BE2C (cell line): Measurements from ENCODE around the gene ALDH7A1.
"Not testable (repeated sequence)": the region's sequence is repeated elsewhere in the genome, so short reads cannot be mapped to it uniquely, and the experiment has no call there.

Experiments used
- DNase-seq: peaks from one replicate; pipeline ENCODE4 v3.0.0-alpha.2; 2020
- H3K27me3 ChIP-seq: fragments of 250-450 bp; sonication (Bioruptor Pico); 2 replicates; pipeline ENCODE4 v1.5.1; 2020; ENCODE audit warnings: mild to moderate bottlenecking
- H3K36me3 ChIP-seq: fragments of 250-450 bp; sonication (Bioruptor Pico); 2 replicates; pipeline ENCODE4 v1.5.1; 2020; ENCODE audit warnings: mild to moderate bottlenecking
- H3K4me1 ChIP-seq: fragments of 250-450 bp; sonication (Bioruptor Pico); 2 replicates; pipeline ENCODE4 v1.5.1; 2020
- H3K4me3 ChIP-seq: 2 replicates; pipeline ENCODE4 v1.5.1; 2011; ENCODE audit warnings: low read depth, low read length
- H3K9me3 ChIP-seq: fragments of 250-450 bp; sonication (Bioruptor Pico); 2 replicates; pipeline ENCODE4 v1.5.1; 2020
- TF ChIP-seq, protein P1 (sequence below): IDR thresholded peaks from 2 replicates; pipeline ENCODE4 v1.5.1; 2012; ENCODE audit warnings: mild to moderate bottlenecking, low read depth, low read length

ALDH7A1 gene

DNA sequence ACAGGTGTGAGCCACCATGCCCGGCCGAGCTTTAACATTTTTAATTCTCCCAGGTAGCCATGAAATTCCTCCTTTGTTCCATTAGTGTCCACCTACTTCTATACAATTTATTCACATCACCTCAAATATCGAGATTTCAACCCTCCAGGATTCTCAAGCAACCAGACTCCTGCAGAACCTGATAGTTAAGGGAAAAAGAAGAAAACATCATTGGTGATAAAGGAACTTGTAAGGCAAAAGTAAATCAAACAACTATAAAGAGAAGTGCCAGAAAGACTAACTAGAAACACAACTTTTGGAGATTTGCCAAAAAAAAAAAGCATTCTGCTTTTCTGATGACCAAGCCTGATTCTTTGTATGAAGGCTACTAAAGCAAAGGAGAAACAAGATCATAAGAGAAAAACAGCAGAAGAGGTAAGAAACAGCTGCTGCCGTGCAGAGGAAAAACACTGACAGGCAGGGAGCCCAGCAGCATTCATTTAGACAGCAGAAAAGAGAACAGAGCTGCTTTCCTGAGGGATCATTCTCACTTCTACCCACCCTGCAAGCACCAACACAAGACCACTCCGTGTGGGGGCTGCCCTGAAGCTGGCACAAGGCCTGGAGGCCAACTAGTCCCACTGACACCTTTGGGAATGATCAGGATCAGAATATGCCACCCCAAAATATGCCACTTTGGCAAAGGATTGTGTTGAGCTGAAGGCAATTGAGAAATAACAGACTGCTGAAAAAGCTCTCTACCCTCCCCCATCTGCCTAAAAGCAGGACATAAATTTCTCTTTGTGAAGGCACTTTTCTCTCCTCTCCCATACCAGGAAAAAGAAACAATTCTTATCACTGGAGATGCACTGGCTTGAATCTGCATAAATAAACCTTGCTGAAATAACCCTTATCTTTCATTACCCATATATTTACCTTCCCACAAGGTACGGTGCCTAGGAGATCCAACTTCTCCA, 75.1 kb downstream of the ALDH7A1 start:
- H3K36me3 ChIP-seq: no peaks in the 10 kb centered on the region
- DNase-seq: no peak
- H3K4me3 ChIP-seq: no peak overlapping the region

GRCh38 chr5:126519223-126519622, 75.8 kb downstream of the ALDH7A1 start:
- peaks cover 21% of the 10 kb centered on the region for H3K4me1 ChIP-seq
- not testable (repeated sequence) for H3K27me3 ChIP-seq, H3K36me3 ChIP-seq, H3K4me3 ChIP-seq, DNase-seq, H3K9me3 ChIP-seq

More for the DNA sequence above, 75.1 kb downstream of the ALDH7A1 start:
- no peaks in the 10 kb centered on the region for H3K9me3 ChIP-seq
- no peaks in the 10 kb centered on the region for H3K27me3 ChIP-seq
- TF ChIP-seq, protein P1, sequence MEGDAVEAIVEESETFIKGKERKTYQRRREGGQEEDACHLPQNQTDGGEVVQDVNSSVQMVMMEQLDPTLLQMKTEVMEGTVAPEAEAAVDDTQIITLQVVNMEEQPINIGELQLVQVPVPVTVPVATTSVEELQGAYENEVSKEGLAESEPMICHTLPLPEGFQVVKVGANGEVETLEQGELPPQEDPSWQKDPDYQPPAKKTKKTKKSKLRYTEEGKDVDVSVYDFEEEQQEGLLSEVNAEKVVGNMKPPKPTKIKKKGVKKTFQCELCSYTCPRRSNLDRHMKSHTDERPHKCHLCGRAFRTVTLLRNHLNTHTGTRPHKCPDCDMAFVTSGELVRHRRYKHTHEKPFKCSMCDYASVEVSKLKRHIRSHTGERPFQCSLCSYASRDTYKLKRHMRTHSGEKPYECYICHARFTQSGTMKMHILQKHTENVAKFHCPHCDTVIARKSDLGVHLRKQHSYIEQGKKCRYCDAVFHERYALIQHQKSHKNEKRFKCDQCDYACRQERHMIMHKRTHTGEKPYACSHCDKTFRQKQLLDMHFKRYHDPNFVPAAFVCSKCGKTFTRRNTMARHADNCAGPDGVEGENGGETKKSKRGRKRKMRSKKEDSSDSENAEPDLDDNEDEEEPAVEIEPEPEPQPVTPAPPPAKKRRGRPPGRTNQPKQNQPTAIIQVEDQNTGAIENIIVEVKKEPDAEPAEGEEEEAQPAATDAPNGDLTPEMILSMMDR: no peak
- peaks cover 24% of the 10 kb centered on the region for H3K4me1 ChIP-seq

DNA sequence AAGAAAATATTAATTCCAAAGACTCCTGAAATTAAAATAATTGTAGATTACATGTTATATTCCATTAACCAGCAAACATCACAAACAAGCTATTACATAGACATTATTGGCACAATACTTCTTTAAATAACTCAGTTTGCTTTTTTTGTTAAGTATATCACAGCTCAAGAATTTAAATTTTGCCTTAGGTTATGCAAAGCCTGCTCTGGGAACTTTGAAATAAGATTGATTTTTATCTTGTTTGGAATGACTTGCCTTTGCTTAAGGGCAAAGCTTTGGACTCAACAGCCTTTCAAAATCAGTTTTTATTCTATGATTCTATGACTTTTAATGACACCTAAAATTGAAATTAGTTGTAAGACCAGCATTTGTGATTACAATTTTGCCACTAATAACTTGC, 78.2 kb downstream of the ALDH7A1 start:
- no peaks in the 10 kb centered on the region for H3K9me3 ChIP-seq
- no peak overlapping the region for H3K4me3 ChIP-seq
- no peak for DNase-seq
- TF ChIP-seq, protein P1: no peak
- no peaks in the 10 kb centered on the region for H3K27me3 ChIP-seq
- no peaks in the 10 kb centered on the region for H3K36me3 ChIP-seq
- H3K4me1 ChIP-seq: peaks cover 21% of the 10 kb centered on the region

DNA sequence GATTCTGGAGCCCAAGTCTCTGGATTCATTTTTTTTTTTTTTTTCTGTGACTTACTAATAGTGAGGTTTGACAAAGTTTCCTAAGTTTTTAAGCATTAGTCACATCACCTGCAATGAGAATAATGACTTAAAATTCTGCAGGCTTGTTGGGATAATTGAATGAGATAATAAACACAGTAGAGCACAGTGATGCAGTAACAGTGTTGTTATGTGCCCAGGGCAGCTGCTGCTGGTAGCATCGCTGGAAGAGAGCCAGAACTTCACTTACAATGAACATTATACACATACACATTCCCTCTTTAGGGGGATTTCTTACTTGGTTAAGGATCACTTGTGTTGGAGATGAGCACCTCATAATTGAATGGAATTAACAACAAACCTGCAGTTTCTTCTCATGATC, 78.9 kb downstream of the ALDH7A1 start:
- Histone ChIP-seq H3K9me3 (no peaks in the 10 kb centered on the region), H3K27me3 (no peaks in the 10 kb centered on the region), H3K4me3 (no peak overlapping the region), H3K4me1 (peaks cover 21% of the 10 kb centered on the region), H3K36me3 (no peaks in the 10 kb centered on the region)
- TF ChIP-seq, protein P1: no peak
- peak; percentile 72 for DNase-seq

GRCh38 chr5:126515337-126515736, 79.7 kb downstream of the ALDH7A1 start:
- no peaks in the 10 kb centered on the region for H3K36me3 ChIP-seq
- no peaks in the 10 kb centered on the region for H3K9me3 ChIP-seq
- TF ChIP-seq, protein P1: no peak
- H3K4me3 ChIP-seq: no peak overlapping the region
- no peaks in the 10 kb centered on the region for H3K27me3 ChIP-seq
- peaks cover 21% of the 10 kb centered on the region for H3K4me1 ChIP-seq
- no peak for DNase-seq

DNA sequence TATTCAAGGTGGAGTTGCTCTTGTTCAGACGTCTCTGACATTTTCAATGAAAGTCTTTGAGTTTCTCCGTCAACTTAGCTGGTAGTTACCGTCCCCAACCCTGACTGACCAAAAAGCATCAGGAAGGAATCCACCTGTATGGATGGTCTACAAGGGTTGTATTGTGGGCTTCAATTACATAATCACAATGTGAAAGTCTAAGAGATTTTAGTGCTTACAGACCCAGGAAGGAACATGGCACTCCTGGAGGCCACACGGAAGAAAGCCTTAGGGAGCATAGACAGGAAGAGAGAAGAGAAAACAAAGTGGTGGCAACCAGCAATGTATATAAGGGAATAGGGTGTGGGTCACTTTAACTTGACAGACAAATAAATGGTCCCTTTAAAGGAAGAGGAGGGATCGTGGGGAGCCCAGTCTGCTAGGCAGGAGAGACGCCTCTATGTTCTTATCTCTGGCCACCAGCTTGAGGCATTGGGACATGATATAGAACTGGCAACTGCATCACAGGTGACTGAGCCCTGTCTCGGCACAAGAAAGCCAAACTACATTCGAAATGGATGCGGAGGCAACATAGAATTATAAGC, 80.4 kb downstream of the ALDH7A1 start:
- TF ChIP-seq, protein P1: no peak
- H3K4me3 ChIP-seq: no peak overlapping the region
- no peaks in the 10 kb centered on the region for H3K27me3 ChIP-seq
- H3K9me3 ChIP-seq: no peaks in the 10 kb centered on the region
- H3K4me1 ChIP-seq: peaks cover 14% of the 10 kb centered on the region
- no peaks in the 10 kb centered on the region for H3K36me3 ChIP-seq
- DNase-seq: no peak
